Activated naive CD8-positive, alpha-beta T cell treated with anti-CD3 and anti-CD28 coated beads, Interleukin-2, amount 10 ng/mL, durations not matched to agents 7 days and 5 days (primary cell): ENCODE data around the gene CNOT10. TPM values are rescaled to one million over a fixed set of nuclear protein-coding genes. Genes with fewer than 3 reads are reported as not detected.
"Not testable (repeated sequence)": the region's sequence is repeated elsewhere in the genome, so short reads cannot be mapped to it uniquely, and the experiment has no call there.

Experiments used
- ATAC-seq: fragments of 150-1000 bp; cut with Tn5 transposase; one replicate; pipeline ENCODE4 v1.10.0; 2021; ENCODE audit warnings: low read depth, moderate library complexity
- POLR2A ChIA-PET: fragments of 350-600 bp; sonication (Branson Sonifier 250); formaldehyde crosslinking; loops from one replicate; lab custom pipeline; 2021; ENCODE audit warnings: antibody characterized with exemption; lab: Charles Lee
- DNase-seq: peaks from one replicate; pipeline ENCODE4 v3.0.0; 2021
- H3K27ac Mint-ChIP-seq: one replicate; pipeline ENCODE4 v1.8.0; 2022; ENCODE audit warnings: mild to moderate bottlenecking, mixed read lengths
- H3K27me3 Mint-ChIP-seq: one replicate; pipeline ENCODE4 v1.8.0; 2022; ENCODE audit warnings: mild to moderate bottlenecking, moderate library complexity, mixed read lengths
- H3K36me3 Mint-ChIP-seq: one replicate; pipeline ENCODE4 v1.8.0; 2021; ENCODE audit warnings: mild to moderate bottlenecking, mixed read lengths
- H3K4me1 Mint-ChIP-seq: one replicate; pipeline ENCODE4 v1.8.0; 2021; ENCODE audit warnings: mixed read lengths
- H3K4me3 Mint-ChIP-seq: one replicate; pipeline ENCODE4 v1.8.0; 2022; ENCODE audit warnings: mild to moderate bottlenecking, moderate library complexity, mixed read lengths
- H3K9me3 Mint-ChIP-seq: one replicate; pipeline ENCODE4 v1.8.0; 2021; ENCODE audit warnings: mixed read lengths
- total RNA-seq, 2 experiments: library from RNA; stranded (reverse); gene quantifications; one replicate each; pipeline ENCODE4 v1.2.3, GENCODE V29; 2021

The CNOT10 gene
- total RNA-seq, 2 experiments from 2014 or later: 56.0 to 62.9 TPM

GRCh38 chr3:32781969-32782270 is 96.9 kb downstream of the CNOT10 start:
- DNase-seq, H3K36me3 Mint-ChIP-seq, H3K27ac Mint-ChIP-seq, H3K9me3 Mint-ChIP-seq, H3K27me3 Mint-ChIP-seq, H3K4me1 Mint-ChIP-seq, POLR2A ChIA-PET, ATAC-seq: not testable (repeated sequence)
- peak overlapping the region; percentile 55 for H3K4me3 Mint-ChIP-seq

- Mint-ChIP-seq H3K9me3 (no peaks in the 10 kb centered on the region), H3K27ac (no peak overlapping the region), H3K4me3 (peak overlapping the region; percentile 55), H3K36me3 (no peaks in the 10 kb centered on the region), H3K27me3 (peaks cover 1% of the 10 kb centered on the region), H3K4me1 (peaks cover 5% of the 10 kb centered on the region)
- POLR2A ChIA-PET: no interaction called here
- DNase-seq: no peak
- no peak for ATAC-seq
Observed at GRCh38 chr3:32782407-32782806, 97.4 kb downstream of the CNOT10 start.

GRCh38 chr3:32791833-32792232 is 106.8 kb downstream of the CNOT10 start:
- ATAC-seq: no peak
- Mint-ChIP-seq H3K4me3 (no peak overlapping the region), H3K9me3 (no peaks in the 10 kb centered on the region), H3K27ac (no peak overlapping the region), H3K4me1 (no peaks in the 10 kb centered on the region), H3K27me3 (peaks cover 3% of the 10 kb centered on the region), H3K36me3 (no peaks in the 10 kb centered on the region)
- DNase-seq: no peak
- POLR2A ChIA-PET: no interaction called here

GRCh38 chr3:32794487-32795308 is 109.7 kb downstream of the CNOT10 start:
- Mint-ChIP-seq H3K27me3 (no peaks in the 10 kb centered on the region), H3K4me1 (no peaks in the 10 kb centered on the region), H3K27ac (no peak overlapping the region), H3K4me3 (no peak overlapping the region), H3K9me3 (no peaks in the 10 kb centered on the region), H3K36me3 (no peaks in the 10 kb centered on the region)
- POLR2A ChIA-PET: no interaction called here
- no peak for ATAC-seq
- no peak for DNase-seq

GRCh38 chr3:32796384-32796950 is 111.5 kb downstream of the CNOT10 start:
- H3K36me3 Mint-ChIP-seq, H3K27ac Mint-ChIP-seq, H3K4me3 Mint-ChIP-seq, H3K9me3 Mint-ChIP-seq, POLR2A ChIA-PET, ATAC-seq, H3K4me1 Mint-ChIP-seq, DNase-seq, H3K27me3 Mint-ChIP-seq: not testable (repeated sequence)

GRCh38 chr3:32797776-32798175 is 112.8 kb downstream of the CNOT10 start:
- ATAC-seq: no peak
- POLR2A ChIA-PET: no interaction called here
- peaks cover under 1% of the 10 kb centered on the region for H3K27me3 Mint-ChIP-seq
- H3K36me3 Mint-ChIP-seq: no peaks in the 10 kb centered on the region
- H3K9me3 Mint-ChIP-seq: no peaks in the 10 kb centered on the region
- no peak overlapping the region for H3K27ac Mint-ChIP-seq
- no peak overlapping the region for H3K4me3 Mint-ChIP-seq
- H3K4me1 Mint-ChIP-seq: no peaks in the 10 kb centered on the region
- no peak for DNase-seq

GRCh38 chr3:32801440-32801839 is 116.5 kb downstream of the CNOT10 start:
- H3K27me3 Mint-ChIP-seq: peaks cover 16% of the 10 kb centered on the region
- H3K36me3 Mint-ChIP-seq, H3K27ac Mint-ChIP-seq: not testable (repeated sequence)

GRCh38 chr3:32813180-32813579 is 128.2 kb downstream of the CNOT10 start:
- Mint-ChIP-seq H3K4me1 (peaks cover 18% of the 10 kb centered on the region), H3K9me3 (no peaks in the 10 kb centered on the region), H3K36me3 (no peaks in the 10 kb centered on the region), H3K27me3 (peaks cover 47% of the 10 kb centered on the region), H3K4me3 (no peak overlapping the region), H3K27ac (no peak overlapping the region)
- ATAC-seq (no peak), DNase-seq (no peak)
- POLR2A ChIA-PET: no interaction called here

More at GRCh38 chr3:32801440-32801839, 116.5 kb downstream of the CNOT10 start:
- DNase-seq, POLR2A ChIA-PET, H3K4me1 Mint-ChIP-seq, H3K9me3 Mint-ChIP-seq, H3K4me3 Mint-ChIP-seq, ATAC-seq: not testable (repeated sequence)

- no peak overlapping the region for H3K27ac Mint-ChIP-seq
- H3K4me1 Mint-ChIP-seq: peaks cover 21% of the 10 kb centered on the region
- POLR2A ChIA-PET: no interaction called here
- H3K9me3 Mint-ChIP-seq: no peaks in the 10 kb centered on the region
- no peaks in the 10 kb centered on the region for H3K36me3 Mint-ChIP-seq
- H3K27me3 Mint-ChIP-seq: peaks cover 54% of the 10 kb centered on the region
- DNase-seq (no peak), ATAC-seq (no peak)
- H3K4me3 Mint-ChIP-seq: no peak overlapping the region
Observed at GRCh38 chr3:32814361-32814760, 129.4 kb downstream of the CNOT10 start.

GRCh38 chr3:32815841-32816438 is 131.0 kb downstream of the CNOT10 start:
- peaks cover 67% of the 10 kb centered on the region for H3K27me3 Mint-ChIP-seq
- H3K36me3 Mint-ChIP-seq: no peaks in the 10 kb centered on the region
- H3K27ac Mint-ChIP-seq: no peak overlapping the region
- H3K4me3 Mint-ChIP-seq: peak overlapping the region; percentile 42
- ATAC-seq: no peak
- POLR2A ChIA-PET: no interaction called here
- DNase-seq: no peak
- peaks cover 21% of the 10 kb centered on the region for H3K4me1 Mint-ChIP-seq
- no peaks in the 10 kb centered on the region for H3K9me3 Mint-ChIP-seq

- no peaks in the 10 kb centered on the region for H3K36me3 Mint-ChIP-seq
- POLR2A ChIA-PET: no interaction called here
- no peaks in the 10 kb centered on the region for H3K9me3 Mint-ChIP-seq
- peaks cover 19% of the 10 kb centered on the region for H3K4me1 Mint-ChIP-seq
- H3K4me3 Mint-ChIP-seq: peak overlapping the region; percentile 74
- peaks cover 69% of the 10 kb centered on the region for H3K27me3 Mint-ChIP-seq
- ATAC-seq (peak; percentile 37), DNase-seq (peak; percentile 53)
- no peak overlapping the region for H3K27ac Mint-ChIP-seq
Observed at GRCh38 chr3:32816439-32817256, 131.7 kb downstream of the CNOT10 start.

- Mint-ChIP-seq H3K27me3 (peaks cover 68% of the 10 kb centered on the region), H3K36me3 (no peaks in the 10 kb centered on the region), H3K9me3 (no peaks in the 10 kb centered on the region), H3K4me3 (peak overlapping the region; percentile 72), H3K4me1 (peaks cover 18% of the 10 kb centered on the region), H3K27ac (no peak overlapping the region)
- POLR2A ChIA-PET: no interaction called here
- ATAC-seq (peak; percentile 29), DNase-seq (peak; percentile 48)
Observed at GRCh38 chr3:32817257-32817557, 132.2 kb downstream of the CNOT10 start.

- H3K27ac Mint-ChIP-seq: no peak within 1 kb of the TSS
- peak within 1 kb of the TSS; percentile 74 for H3K4me3 Mint-ChIP-seq
- H3K27me3 Mint-ChIP-seq: peaks cover 72% of the 10 kb centered on the region
- POLR2A ChIA-PET: no interaction called here
- peak; percentile 51 for DNase-seq
- H3K36me3 Mint-ChIP-seq: no peaks in the 10 kb centered on the region
- H3K4me1 Mint-ChIP-seq: peaks cover 18% of the 10 kb centered on the region
- no peaks in the 10 kb centered on the region for H3K9me3 Mint-ChIP-seq
- peak; percentile 24 for ATAC-seq
Observed at GRCh38 chr3:32817558-32818228, 132.7 kb downstream of the CNOT10 start, which contains the start of gene TRIM71. TRIM71 (plus strand) TSS chr3:32817997; CDS start chr3:32818081, 84 bp downstream.
